ENCODE results near the gene JARID2.

- no peak for TF ChIP-seq CTCF (IDR thresholded peaks at IDR 0.05)
- TF ChIP-seq POLR2A (IDR thresholded peaks at IDR 0.05), result no peak
Observed at GRCh38 chr6:15520626-15521203, 274.8 kb downstream of the JARID2 start.
